Ovary (tissue), 3 donors: ENCODE measurements around the gene RHEB.

ENCODE experiments used
- EP300 ChIP-seq: sonication (generic); formaldehyde crosslinking; IDR thresholded peaks from one replicate; pipeline ENCODE4 v1.6.1; 2017; ENCODE audit warnings: antibody characterized with exemption
- POLR2A ChIP-seq: fragments of 450-650 bp; IDR thresholded peaks from one replicate; pipeline ENCODE4 v1.6.1; 2017; ENCODE audit warnings: antibody characterized with exemption, mild to moderate bottlenecking, moderate library complexity
- TF ChIP-seq, protein P1 (sequence below), 3 donors: fragments of 450-650 bp in 2 of 3; fragments of 200-600 bp in 1 of 3; IDR thresholded peaks; one replicate each; pipeline versions ENCODE4 v1.5.1 to v1.8.0; 2016 to 2022; ENCODE audit warnings: antibody characterized with exemption in 3 of 3, mild to moderate bottlenecking in 1 of 3
- donor health status: DM: no; HTN: no; CAD: no.

- TF ChIP-seq, protein P1, sequence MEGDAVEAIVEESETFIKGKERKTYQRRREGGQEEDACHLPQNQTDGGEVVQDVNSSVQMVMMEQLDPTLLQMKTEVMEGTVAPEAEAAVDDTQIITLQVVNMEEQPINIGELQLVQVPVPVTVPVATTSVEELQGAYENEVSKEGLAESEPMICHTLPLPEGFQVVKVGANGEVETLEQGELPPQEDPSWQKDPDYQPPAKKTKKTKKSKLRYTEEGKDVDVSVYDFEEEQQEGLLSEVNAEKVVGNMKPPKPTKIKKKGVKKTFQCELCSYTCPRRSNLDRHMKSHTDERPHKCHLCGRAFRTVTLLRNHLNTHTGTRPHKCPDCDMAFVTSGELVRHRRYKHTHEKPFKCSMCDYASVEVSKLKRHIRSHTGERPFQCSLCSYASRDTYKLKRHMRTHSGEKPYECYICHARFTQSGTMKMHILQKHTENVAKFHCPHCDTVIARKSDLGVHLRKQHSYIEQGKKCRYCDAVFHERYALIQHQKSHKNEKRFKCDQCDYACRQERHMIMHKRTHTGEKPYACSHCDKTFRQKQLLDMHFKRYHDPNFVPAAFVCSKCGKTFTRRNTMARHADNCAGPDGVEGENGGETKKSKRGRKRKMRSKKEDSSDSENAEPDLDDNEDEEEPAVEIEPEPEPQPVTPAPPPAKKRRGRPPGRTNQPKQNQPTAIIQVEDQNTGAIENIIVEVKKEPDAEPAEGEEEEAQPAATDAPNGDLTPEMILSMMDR (IDR thresholded peaks at IDR 0.05), result no peak
- TF ChIP-seq POLR2A, result no peak
- TF ChIP-seq EP300, result no peak
These were observed 15.6 kb downstream of the RHEB start for GRCh38 chr7:151503902-151504714.
